Ovary (tissue), 9 donors: ENCODE results near the gene ACSS2. TPM values are rescaled to one million over a fixed set of nuclear protein-coding genes. Genes with fewer than 3 reads are reported as not detected.
A peak's percentile ranks its signal among the peaks of the same experiment; 100 is the strongest.

ENCODE experiments used
- DNase-seq, 5 donors: peaks; one replicate each; pipeline ENCODE4 v3.0.0-alpha.2; 2019 to 2020
- H3K27ac ChIP-seq, 2 donors: fragments of 200-600 bp; one replicate each; pipeline versions ENCODE4 v1.5.1 to v1.8.0; 2019 to 2022
- H3K27me3 ChIP-seq: fragments of 200-600 bp; one replicate; pipeline ENCODE4 v1.8.0; 2022
- H3K36me3 ChIP-seq: fragments of 200-600 bp; sonication (generic); one replicate; pipeline ENCODE4 v1.5.1; 2019
- H3K4me1 ChIP-seq: one replicate; pipeline ENCODE4 v1.8.1; 2013; ENCODE audit warnings: mild to moderate bottlenecking, moderate library complexity; ENCODE audit not compliant: insufficient read depth
- H3K4me3 ChIP-seq: fragments of 200-600 bp; sonication (generic); one replicate; pipeline ENCODE4 v1.5.1; 2017
- H3K9me3 ChIP-seq, 2 donors: fragments of 200-600 bp in 1 of 2; sonication (generic) in 1 of 2; one replicate each; pipeline versions ENCODE4 v1.5.1 to v1.8.1; 2013 to 2019; ENCODE audit warnings: mild to moderate bottlenecking in 1 of 2, moderate library complexity in 1 of 2
- CTCF ChIP-seq, 3 donors: fragments of 450-650 bp in 2 of 3; fragments of 200-600 bp in 1 of 3; IDR thresholded peaks; one replicate each; pipeline versions ENCODE4 v1.5.1 to v1.8.0; 2016 to 2022; ENCODE audit warnings: antibody characterized with exemption in 3 of 3, mild to moderate bottlenecking in 1 of 3
- EP300 ChIP-seq: sonication (generic); formaldehyde crosslinking; IDR thresholded peaks from one replicate; pipeline ENCODE4 v1.6.1; 2017; ENCODE audit warnings: antibody characterized with exemption
- POLR2A ChIP-seq: fragments of 450-650 bp; IDR thresholded peaks from one replicate; pipeline ENCODE4 v1.6.1; 2017; ENCODE audit warnings: antibody characterized with exemption, mild to moderate bottlenecking, moderate library complexity
- WGBS, 3 donors: extraction: QIAGEN DNeasy Blood & Tissue Kit in 1 of 3; methylation state at CpG; one replicate each; pipeline versions ENCODE4 v1.1.5 to v1.1.7; 2013 to 2017; 5-methylcytosine and 5-hydroxymethylcytosine counted together
- intact Hi-C, 4 donors: fragments of 100-400 bp; cut with DNase I; formaldehyde crosslinking; loops; one replicate each; pipeline versions ENCODE4 v1.11.0 to v1.15.1; 2022 to 2023
- polyA plus RNA-seq, 2 donors: library from polyadenylated mRNA; stranded (reverse); fragments of 200-250 nt in 1 of 2; fragments of 350-450 nt in 1 of 2; fragmentation: Illumina TruSeq in 1 of 2; extraction: RNeasy Lipid Tissue Mini Kit (QIAGEN cat#74804) in 1 of 2; gene quantifications; one replicate each; pipeline ENCODE4 v1.2.3, GENCODE V29; 2013 to 2014
- total RNA-seq, 7 donors: library from RNA; depleted of rRNA in 2 of 7; stranded (reverse); fragments of >200 nt in 2 of 7; fragmentation: NEBNext Ultra II Directional in 3 of 7; extraction: Animal tissue kit (Norgen Biotek cat#: 25700) in 3 of 7; gene quantifications; one replicate each; pipeline versions ENCODE4 v1.1.0 to v1.2.4, GENCODE V29; 2016 to 2023
- donor health status: DM: no; HTN: no; CAD: no; lungs with moderate emphysema.
- donor health status: DM: no; HTN: no; CAD: no.
- donor health status: Bipolar disorder and iron deficiency.
- donor health status: DM: yes; HTN: yes; CAD: no.
- donor health status: DM: no; HTN: no; CAD: no.
- donor health status: DM: yes; HTN: yes; CAD: no.

ACSS2 gene
- total and polyA plus RNA-seq, 9 donors = 25.3 to 59.7 (median 39.1) TPM

DNA sequence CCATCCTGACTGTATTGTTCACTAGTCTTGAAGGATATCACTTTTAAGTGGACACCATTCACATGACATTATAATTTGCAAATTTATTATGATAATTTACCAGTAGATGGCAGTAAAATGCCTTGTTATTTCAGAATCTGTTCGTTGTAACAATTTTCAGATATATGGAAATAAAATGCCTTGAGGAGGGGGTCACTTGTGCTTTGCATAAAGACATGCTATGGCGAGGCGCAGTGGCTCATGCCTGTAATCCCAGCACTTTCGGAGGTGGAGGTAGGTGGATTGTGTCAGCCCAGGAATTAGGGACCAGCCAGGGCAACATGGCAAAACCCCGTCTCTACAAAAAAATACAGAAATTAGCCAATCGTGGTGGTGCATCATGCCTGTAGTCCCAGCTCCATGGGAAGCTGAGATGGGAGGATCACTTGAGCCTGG, 41.9 kb upstream of the ACSS2 start:
- Histone ChIP-seq H3K36me3 (no peaks in the 10 kb centered on the region), H3K27ac (no peak overlapping the region), H3K9me3 (no peaks in the 10 kb centered on the region), H3K4me1 (no peaks in the 10 kb centered on the region), H3K4me3 (no peak overlapping the region), H3K27me3 (no peaks in the 10 kb centered on the region)
- TF ChIP-seq EP300 (no peak), CTCF (IDR thresholded peaks at IDR 0.05) (peak in 2 of 3 donors; percentile 34 to 41)
- intact Hi-C loops = loop anchor here in 2 of 4 donors (10.0 kb wide), 2 partner anchors 260 to 600 kb away; partner anchors contain the start of genes GDF5 (in 1 of the 2) and TRPC4AP (in 1 of the 2)
- no peak for DNase-seq
- 19 to 35% (median 22%) methylated on average over 6 of the region's 6 CpGs for WGBS, 3 donors

DNA sequence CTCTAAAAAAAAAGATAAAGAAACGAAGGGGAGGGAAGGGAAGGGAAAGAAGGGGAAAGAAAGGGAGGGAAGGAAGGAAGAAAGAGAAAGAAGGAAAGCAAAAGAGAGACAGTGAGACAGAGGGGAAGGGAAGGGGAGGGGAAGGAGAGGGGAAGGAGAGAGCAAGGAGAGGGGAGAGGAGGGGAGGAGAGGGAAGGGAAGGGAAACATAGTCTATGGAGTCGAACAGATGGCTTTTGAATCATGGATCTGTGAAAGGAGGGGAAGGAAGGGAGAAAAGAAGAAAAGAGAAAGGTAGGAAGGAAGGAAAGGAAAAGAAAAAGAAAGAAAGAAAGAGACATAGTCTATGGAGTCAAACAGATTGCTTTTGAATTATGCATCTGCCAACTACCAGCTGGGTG, 34.3 kb upstream of the ACSS2 start:
- DNase-seq = no peak
- TF ChIP-seq CTCF (IDR thresholded peaks at IDR 0.05) (no peak), POLR2A (no peak), EP300 (no peak)
- Histone ChIP-seq H3K4me3 (no peak overlapping the region), H3K9me3 (no peaks in the 10 kb centered on the region), H3K4me1 (no peaks in the 10 kb centered on the region), H3K27me3 (no peaks in the 10 kb centered on the region), H3K27ac (no peak overlapping the region), H3K36me3 (no peaks in the 10 kb centered on the region)
- intact Hi-C loops = no loop called here
- WGBS, 3 donors = 43 to 59% (median 51%) methylated on average over 2 of the region's 2 CpGs

DNA sequence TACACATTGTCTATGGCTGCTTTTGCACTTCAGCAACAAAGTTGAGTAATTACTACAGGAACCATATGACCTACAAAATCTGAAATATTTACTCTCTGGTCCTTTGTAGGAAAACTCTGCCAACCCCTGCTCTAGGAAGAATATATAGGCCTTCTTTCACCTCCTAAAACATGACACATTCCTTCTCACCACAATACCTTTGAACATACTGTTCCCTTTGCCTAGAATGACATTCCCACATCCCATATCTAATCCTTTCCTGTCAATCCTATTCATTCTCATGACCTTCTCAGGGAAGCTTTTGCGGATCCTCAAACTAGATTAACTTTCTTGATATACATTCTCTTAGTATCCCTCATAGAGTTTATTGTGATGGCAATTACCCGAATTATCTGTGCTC, 33.0 kb upstream of the ACSS2 start:
- Histone ChIP-seq H3K36me3 (no peaks in the 10 kb centered on the region), H3K27ac (no peak overlapping the region), H3K9me3 (no peaks in the 10 kb centered on the region), H3K27me3 (no peaks in the 10 kb centered on the region), H3K4me1 (no peaks in the 10 kb centered on the region), H3K4me3 (no peak overlapping the region)
- no peak for DNase-seq
- no peak for TF ChIP-seq POLR2A
- no peak for TF ChIP-seq CTCF (IDR thresholded peaks at IDR 0.05)
- TF ChIP-seq EP300 = no peak
- 87 to 94% (median 93%) methylated on average over 2 of the region's 2 CpGs for WGBS, 3 donors
- intact Hi-C loops = no loop called here

GRCh38 chr20:34848597-34848996, 27.8 kb upstream of the ACSS2 start:
- Histone ChIP-seq H3K9me3 (no peaks in the 10 kb centered on the region), H3K36me3 (no peaks in the 10 kb centered on the region), H3K4me1 (no peaks in the 10 kb centered on the region), H3K4me3 (no peak overlapping the region), H3K27ac (no peak overlapping the region), H3K27me3 (no peaks in the 10 kb centered on the region)
- DNase-seq = no peak
- WGBS, 3 donors = 93 to 95% (median 95%) methylated on average over 5 of the region's 5 CpGs
- intact Hi-C loops = no loop called here
- no peak for TF ChIP-seq EP300
- TF ChIP-seq POLR2A = no peak
- no peak for TF ChIP-seq CTCF (IDR thresholded peaks at IDR 0.05)

GRCh38 chr20:34849778-34850177, 26.6 kb upstream of the ACSS2 start:
- no peaks in the 10 kb centered on the region for H3K27me3 ChIP-seq
- no peak for DNase-seq
- WGBS, 3 donors = 78 to 91% (median 83%) methylated on average over 9 of the region's 9 CpGs
- H3K27ac ChIP-seq = no peak overlapping the region
- no peak overlapping the region for H3K4me3 ChIP-seq
- H3K9me3 ChIP-seq = no peaks in the 10 kb centered on the region
- H3K4me1 ChIP-seq = no peaks in the 10 kb centered on the region
- TF ChIP-seq CTCF (IDR thresholded peaks at IDR 0.05) (no peak), EP300 (no peak), POLR2A (no peak)
- intact Hi-C loops = no loop called here
- no peaks in the 10 kb centered on the region for H3K36me3 ChIP-seq
